GM19099 (cell line): ENCODE data around the gene LTBP2.

Source experiments
- POLR2A ChIP-seq: IDR thresholded peaks from 3 replicates; pipeline ENCODE4 v1.6.1; 2011; ENCODE audit warnings: low read depth; ENCODE audit not compliant: insufficient read length; ENCODE audit errors: extremely low read depth

Gene LTBP2

DNA sequence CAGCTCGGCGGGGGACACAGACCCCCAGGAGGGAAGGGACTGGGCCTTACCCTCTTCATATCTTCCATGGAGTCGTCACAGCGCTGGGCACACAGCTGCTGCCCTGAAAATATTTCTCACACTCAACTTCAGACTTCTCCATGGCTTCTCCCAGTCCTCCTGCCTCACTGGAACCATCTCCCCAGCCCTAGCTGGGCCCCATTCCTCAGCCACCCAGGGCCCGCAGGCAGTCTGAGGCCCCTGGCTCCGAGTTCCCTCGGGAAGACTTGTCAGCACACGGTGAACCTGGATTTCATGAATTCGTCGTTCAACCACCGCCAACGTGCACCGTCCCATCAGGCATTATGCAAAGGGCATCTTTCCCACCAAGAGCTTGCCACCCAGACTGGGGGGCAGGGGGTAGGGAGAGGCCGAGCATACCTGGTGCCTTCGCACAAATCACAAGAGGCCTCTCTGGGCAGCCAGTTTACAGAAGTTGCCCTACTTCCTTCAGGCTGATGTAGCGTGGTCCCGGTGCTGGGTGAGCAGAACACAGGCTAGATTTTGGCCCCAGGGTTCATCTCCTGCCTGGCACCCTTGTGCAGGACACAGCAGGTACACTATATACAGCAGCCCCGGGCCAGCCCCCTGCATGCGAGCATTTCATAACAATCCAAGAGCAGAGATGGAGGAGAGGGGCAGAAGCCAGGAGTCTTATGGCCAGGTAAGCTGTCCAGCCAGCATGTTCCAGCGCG, 44.2 kb downstream of the LTBP2 start:
- TF ChIP-seq POLR2A, result no peak

DNA sequence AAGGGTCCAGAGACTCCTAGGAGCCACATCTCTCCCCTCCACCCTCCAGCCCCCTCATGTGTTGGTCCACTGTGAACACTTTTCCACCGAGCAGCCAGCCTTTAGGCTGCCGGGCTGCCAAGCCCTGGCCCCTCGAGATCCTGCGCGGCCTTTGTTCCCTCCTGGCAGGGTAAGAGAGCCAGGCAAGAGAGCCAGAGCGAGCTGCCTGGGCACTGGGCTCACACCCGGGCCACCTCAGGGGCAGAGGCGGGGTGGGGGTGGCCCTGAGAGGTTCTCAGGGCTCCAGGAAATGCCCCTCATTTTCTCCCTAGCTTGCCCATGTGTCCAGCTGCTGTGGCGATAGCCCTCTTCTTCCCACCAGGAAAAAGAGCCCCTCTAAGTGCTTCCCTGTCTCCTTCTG, 44.8 kb downstream of the LTBP2 start:
- no peak for TF ChIP-seq POLR2A

DNA sequence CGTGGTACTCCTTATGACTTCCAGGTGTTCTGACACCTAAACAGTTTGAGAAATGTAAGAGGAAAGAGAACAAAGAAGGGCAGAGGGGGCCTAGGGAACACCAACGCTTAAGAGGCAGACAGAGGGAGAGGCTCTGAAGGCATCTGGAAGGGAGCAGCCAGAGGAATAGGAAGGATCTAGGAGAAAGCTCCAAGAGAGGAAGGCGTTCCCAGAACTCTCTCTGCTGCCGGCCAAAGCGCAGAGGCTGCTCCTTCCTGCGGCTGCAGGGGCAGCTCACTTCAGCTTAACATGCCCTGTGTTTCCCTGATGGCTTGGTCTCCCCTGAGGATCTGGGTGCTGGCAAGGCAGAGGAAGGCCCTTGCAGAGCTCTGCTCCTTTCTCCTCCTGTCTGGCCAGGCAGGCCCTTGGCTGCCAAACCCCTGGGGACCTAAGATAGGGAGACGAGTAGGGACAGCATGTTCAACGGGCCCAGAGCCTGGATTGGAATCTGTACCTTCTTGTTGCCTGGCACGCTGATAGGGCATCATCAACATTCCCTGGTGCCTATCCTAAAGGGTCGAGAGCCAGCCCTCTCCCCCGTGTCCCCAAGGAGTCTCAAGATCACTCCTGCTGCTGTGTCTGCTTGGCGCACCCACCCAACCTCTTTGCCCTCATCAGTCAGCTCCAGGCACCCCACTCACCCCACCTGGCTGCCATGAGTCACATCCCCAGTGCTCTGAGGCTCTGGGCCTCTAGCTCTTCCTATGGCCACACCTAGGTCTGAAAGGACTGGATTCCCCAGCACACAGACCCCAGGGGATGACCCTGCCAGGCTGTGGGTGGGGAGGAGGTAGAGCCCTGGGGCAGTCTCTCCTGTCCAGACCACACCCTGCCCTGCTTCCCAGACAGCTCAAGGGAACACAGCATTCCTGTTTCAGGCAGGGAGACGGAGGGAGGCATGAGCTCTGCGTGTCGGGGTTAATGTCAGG, 45.6 kb downstream of the LTBP2 start:
- no peak for TF ChIP-seq POLR2A

DNA sequence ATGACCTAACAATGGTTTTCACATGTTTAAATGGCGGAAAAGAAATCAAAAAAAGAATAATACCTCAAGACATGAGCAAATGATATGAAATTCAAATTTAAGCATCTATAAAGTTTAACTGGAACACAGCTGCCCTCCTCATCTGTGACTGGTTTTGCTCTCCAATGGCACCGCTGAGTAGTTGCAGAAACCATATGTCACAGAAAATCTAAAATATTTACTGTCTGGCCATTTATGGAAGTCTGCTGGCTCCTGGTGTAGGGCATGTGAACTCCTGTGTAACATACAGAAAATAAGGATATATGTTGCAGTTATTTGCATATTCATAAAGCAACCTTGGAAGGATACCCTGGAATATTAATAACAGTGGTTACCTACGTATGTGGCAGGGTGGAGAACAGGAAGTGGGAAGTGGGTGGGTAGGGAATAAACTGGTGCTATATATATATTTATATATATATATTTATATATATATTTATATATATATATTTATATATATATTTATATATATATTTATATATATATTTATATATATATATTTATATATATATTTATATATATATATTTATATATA, 48.4 kb downstream of the LTBP2 start:
- TF ChIP-seq POLR2A, result no peak

DNA sequence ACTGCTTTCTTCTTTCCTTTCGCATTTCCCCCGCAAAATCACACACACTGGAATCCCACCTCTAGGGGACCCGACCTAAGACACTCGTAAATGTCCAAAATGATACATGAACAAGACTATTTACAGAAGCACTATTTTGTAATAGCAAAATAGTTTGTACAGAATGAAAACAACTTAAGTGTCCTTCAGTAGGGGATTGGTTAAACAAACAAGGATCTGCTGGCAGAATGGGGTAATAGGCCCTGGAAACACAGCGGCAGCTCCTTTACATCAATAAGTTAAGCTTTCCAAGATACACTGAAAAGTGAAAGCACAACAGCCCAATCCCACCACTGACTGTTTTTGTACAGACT, 48.8 kb downstream of the LTBP2 start:
- TF ChIP-seq POLR2A, result no peak

DNA sequence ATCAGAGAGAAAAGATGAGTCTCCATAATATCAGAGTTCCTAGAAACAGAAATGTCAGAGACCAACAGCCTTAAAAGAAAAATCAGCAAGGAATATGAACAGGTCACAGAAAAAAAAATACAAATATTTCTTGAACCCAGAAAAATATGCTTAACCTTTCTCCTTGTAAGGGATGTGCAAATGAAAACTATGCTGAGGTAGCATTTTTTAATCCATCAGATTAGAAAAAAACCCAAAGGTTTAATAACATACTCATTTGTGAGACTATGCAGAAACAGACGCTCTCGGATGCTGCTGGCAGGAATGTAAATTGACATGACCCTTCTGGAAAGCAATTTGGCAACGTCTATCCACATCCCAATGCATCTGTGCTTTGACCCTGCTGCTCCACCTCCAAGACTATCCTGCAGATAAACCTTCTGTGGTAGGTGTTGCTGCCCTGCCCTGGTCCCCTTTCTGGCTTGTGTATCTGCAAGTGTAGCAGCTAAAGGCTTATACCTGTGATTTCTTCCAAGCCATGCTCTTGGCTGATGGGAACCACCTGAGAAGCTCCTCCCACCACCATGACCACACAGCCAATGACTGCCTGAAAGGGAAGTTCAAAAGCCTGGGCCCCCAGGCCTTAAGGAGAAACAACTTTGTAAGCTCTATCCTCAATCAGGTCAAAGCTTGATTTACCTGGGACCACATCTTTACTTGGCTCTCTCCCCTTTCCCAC, 49.4 kb downstream of the LTBP2 start:
- TF ChIP-seq POLR2A, result no peak

DNA sequence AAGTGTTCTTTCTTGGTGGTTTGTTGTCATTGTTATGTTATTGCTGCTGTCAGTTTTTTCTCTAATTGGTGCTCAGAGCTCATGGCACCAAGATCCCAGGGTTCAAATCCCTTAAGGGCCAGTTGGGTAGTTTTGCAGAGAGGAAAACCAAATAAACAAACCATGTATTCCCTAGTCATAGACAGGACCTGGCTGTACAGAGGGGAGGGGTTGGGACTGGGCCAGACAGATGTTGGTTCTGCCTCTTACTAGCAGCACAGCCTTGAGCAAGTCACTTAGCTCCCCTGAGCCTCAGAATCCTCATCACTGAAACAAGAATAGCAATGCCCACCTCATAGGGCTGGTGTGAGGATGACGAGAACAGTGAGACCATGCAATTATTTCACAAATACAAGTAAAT, 53.4 kb downstream of the LTBP2 start:
- no peak for TF ChIP-seq POLR2A

DNA sequence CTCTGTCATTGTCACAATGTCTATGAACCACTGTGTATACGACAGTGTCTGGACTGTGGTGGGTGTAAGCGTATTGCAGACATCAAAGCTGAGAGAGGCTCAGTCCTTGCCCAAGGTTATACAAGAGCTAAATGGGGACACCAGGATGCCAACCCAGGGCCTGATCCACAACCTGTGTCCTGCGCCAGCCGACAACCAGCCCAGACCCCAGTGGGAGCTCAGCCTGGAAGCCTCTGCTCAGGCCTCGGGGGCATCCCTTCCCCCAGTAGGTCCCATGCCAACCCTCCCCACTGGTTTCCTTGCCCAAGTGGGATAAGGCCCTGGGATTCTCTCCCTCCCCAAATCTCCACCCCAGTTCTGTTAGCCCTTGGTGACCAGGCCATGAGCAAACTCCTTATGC, 54.3 kb downstream of the LTBP2 start:
- no peak for TF ChIP-seq POLR2A

DNA sequence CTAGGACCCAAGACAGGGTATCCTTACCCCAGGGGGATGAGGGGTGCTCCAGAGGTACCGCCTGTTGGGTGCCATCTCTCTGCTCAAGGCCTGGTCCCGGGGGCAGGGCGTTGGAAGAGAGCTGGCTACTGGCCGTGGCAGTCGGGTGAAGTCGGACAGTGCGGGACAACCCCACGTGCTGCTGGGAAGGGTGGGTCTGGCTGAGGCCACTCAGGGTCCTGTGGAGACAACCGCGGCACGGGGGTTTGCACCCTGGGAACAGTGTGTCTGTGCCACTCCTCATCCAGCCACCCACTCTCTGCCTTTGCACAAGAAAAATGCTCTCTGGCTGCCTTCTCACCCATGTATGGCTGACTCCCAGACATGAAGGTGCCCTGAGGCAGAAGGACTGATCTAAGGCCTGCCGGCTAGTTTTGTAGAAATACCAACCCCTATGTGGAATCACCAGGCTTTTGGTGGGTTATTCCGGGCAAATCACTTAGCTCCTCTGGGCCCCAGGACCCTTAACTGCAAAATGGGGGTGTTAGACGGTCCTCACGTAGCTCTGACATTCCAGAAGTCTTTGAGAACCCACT, 56.5 kb downstream of the LTBP2 start:
- no peak for TF ChIP-seq POLR2A

DNA sequence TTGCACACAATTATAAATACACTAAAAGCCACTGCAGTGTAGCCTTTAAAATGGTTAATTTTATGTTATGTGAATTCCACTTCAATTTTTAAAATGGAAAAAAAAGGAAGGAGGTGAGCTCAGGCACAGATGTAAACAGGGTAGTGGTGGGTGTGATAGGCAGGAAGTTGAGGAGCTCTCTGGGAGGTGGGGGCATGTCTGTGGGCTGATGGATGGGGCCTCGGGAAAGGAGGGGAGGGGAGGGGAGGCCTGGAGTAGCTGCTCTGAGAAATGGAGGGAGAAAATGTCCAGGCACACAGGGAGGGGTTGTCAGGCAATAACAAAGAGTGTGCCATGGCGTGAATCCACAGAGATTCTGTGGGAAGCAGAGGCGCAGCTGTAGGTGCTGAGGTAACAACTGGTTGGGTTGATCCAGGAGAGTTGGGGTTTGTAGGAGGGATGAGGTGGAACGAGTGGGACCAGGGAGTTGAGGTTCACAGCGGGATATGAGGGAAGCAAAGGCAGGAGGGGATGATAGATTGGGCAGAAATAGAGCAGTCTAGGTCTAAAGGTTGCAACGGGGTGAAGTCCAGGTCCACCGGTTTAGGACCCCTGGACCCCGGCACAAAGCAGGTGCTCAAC, 57.2 kb downstream of the LTBP2 start:
- TF ChIP-seq POLR2A, result no peak

DNA sequence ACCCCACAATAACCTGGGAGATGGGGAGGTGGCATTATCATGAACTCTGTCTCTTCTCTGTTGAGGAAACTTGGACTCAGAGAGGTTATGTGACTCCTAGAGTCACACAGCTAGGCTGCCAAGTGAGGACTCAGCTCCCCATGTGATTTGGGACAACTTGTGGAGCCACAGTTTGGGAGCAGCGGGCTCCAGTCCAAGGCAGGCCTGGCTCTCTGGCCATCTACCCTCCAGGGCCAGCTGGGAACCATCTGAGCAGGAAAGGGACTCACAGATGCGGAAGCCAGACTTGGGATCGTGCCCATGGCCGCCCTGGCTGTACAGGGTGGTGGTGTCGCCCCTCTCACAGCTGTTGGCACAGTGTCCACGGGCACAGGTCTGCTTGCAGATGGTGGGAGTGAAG, 59.4 kb downstream of the LTBP2 start:
- no peak for TF ChIP-seq POLR2A

DNA sequence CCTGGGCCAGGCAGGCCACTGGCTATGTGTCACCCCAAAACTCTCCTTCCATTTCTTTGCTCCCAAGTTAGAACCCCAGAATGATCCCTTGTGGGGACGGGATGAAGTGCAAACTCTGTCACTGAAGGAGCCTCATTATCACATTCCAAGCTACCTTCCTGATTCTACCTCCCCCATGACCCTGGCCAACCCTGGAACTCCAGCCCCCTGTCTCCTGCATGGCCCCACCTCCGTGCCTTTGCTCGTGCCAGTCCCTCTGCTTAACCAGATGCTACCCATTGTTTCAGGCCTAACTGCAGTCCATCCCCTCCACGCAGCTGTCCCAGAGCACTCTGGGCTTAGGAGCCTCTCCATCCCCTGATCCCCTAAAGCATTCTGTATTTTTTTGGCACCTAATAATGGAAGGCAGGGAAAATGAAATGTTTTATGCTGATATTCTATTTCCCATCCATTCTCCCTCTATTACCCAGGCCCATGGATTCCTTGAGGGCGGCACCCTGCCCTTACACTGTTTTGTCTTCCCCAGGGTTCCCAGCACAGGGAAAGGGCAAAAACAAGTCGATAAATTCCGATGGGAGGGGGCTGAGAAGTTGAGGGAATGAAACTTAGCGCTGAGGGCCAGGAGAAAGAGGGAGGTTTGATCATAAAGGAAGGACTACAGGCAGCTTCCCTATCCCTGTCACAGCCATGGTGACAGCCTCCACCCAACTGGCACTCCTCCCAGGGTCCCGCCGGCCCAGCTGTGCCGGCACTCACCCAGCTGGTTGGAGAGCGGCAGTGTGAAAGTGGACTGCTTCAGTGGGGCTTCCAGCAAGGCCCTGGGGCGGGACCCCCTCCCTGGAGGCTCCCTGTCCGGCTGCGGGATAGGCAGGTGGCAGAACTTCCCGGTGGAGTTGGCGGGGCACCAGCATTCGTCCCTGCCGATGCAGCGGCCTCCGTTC, 60.3 kb downstream of the LTBP2 start:
- no peak for TF ChIP-seq POLR2A

DNA sequence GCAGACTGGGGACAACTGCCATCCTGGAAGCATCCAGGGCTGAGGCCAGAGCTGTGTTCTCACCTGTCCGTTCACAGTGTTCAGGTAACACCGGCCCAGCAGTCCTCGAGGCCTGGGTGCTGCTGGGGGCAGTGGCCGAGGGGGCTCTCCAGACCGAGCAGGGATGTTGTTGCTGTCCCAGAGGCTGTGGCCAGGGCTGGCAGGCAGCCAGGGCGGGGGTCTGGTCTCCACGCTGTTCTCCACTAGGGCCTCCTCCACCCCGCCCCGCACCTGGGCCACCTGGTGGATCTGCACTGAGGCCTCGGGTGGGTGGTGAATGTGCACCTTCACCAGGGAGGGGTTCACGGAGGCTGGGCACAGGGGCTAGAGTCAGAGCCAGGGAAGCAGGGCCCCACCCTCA, 61.0 kb downstream of the LTBP2 start:
- no peak for TF ChIP-seq POLR2A
